ENCODE measurements around the gene PDE9A.

GRCh38 chr21:42758721-42759593 is 105.5 kb downstream of the PDE9A start:
- TF ChIP-seq CTCF (IDR thresholded peaks at IDR 0.05; ENCODE audit: poor library complexity): no peak
- no peak for TF ChIP-seq EZH2 (IDR thresholded peaks at IDR 0.05; ENCODE audit: borderline replicate concordance)
- no peak for TF ChIP-seq EZH2phosphoT487 (IDR thresholded peaks at IDR 0.05; ENCODE audit: low read depth, severe bottlenecking, unreplicated experiment)
